D721Med (cell line): ENCODE data around the gene CIAO3.

Experiments used
- DNase-seq: peaks from one replicate; pipeline ENCODE4 v3.0.0; 2011; ENCODE audit warnings: low spot score; ENCODE audit not compliant: insufficient read length
- FAIRE-seq: peaks from 2 replicates; lab custom pipeline; 2011; peaks lifted over from hg19 to GRCh38; lab: Jason Lieb, UNC
- TF ChIP-seq, protein P1 (sequence below): IDR thresholded peaks from 2 replicates; pipeline ENCODE4 v1.5.1; 2012; ENCODE audit warnings: mild to moderate bottlenecking, control low read depth; ENCODE audit not compliant: insufficient read depth; ENCODE audit errors: missing control alignments

CIAO3 gene

GRCh38 chr16:763369-764183 is 22.8 kb upstream of the CIAO3 start:
- FAIRE-seq (no peak), DNase-seq (no peak)
- TF ChIP-seq, protein P1, sequence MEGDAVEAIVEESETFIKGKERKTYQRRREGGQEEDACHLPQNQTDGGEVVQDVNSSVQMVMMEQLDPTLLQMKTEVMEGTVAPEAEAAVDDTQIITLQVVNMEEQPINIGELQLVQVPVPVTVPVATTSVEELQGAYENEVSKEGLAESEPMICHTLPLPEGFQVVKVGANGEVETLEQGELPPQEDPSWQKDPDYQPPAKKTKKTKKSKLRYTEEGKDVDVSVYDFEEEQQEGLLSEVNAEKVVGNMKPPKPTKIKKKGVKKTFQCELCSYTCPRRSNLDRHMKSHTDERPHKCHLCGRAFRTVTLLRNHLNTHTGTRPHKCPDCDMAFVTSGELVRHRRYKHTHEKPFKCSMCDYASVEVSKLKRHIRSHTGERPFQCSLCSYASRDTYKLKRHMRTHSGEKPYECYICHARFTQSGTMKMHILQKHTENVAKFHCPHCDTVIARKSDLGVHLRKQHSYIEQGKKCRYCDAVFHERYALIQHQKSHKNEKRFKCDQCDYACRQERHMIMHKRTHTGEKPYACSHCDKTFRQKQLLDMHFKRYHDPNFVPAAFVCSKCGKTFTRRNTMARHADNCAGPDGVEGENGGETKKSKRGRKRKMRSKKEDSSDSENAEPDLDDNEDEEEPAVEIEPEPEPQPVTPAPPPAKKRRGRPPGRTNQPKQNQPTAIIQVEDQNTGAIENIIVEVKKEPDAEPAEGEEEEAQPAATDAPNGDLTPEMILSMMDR: no peak

DNA sequence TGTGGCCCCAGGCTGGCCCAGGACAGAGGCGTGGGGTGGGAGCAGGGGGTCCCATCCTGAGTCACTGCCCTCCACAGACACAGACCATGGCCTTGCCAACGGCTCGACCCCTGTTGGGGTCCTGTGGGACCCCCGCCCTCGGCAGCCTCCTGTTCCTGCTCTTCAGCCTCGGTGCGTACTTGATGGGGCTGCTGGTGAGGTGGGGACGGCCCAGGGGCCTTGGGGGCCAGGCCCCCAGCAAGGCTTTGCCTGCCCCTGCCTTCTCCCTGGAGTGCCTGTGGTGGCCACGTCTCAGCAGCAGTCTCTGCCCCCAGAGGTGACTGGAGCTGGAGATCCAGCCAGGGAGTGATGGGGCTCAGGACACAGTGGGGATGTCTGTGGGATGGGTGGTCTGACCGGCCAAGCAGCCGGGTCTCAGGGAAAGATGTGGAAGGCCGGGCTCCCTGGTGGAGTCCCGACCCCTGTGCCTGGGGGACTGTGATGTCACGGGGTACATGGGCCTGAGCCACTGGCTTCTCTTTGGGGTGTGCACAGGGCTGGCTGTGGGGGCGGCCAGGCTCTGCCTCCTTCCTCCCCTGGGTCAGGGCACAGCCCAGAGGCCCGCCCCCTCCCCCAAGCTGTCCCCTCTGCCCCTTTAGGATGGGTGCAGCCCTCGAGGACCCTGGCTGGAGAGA is 21.9 kb upstream of the CIAO3 start:
- TF ChIP-seq, protein P1: no peak
- DNase-seq: no peak
- no peak for FAIRE-seq

- no peak for FAIRE-seq
- TF ChIP-seq, protein P1: no peak
Observed at GRCh38 chr16:761625-762513, 21.1 kb upstream of the CIAO3 start.

GRCh38 chr16:760545-761343 is 19.9 kb upstream of the CIAO3 start, which contains the start of gene MSLN:
MSLN (plus strand) TSS chr16:760734; CDS start chr16:762681, 1,947 bp downstream.
- TF ChIP-seq, protein P1: no peak
- FAIRE-seq (no peak), DNase-seq (no peak)

More at GRCh38 chr16:761625-762513, 21.1 kb upstream of the CIAO3 start:
- no peak for DNase-seq

DNA sequence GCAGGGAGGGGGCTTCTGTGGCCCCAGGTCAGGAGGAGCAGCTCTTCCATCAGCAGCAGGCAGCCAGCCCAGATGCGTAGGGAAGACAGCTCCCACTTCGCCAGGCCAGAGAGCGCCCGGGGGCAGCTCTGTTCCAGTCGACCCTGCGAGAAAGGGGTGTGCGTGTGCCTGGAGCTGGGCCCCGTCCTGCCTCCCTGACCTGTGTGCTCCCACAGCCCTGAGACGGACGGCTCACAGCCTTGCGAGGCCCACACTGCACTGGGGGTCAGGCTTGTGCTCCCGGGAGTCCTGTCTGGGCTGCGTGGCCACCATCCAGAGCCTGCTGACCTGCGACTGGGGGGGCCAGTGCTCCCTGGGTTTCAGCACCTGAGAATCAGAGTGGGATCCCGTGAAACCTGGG is 19.3 kb upstream of the CIAO3 start:
- DNase-seq (no peak), FAIRE-seq (no peak)
- TF ChIP-seq, protein P1: no peak
